GM23248 (cell line): ENCODE measurements around the gene PANX3.

Source experiments
- EZH2 ChIP-seq: fragments of 200-600 bp; sonication (generic); IDR thresholded peaks from 2 replicates; pipeline ENCODE4 v1.6.1; 2018; ENCODE audit warnings: antibody characterized with exemption, mild to moderate bottlenecking; ENCODE audit not compliant: insufficient read depth, poor library complexity, severe bottlenecking
- EZH2phosphoT487 ChIP-seq: fragments of 200-600 bp; sonication (generic); IDR thresholded peaks from 2 replicates; pipeline ENCODE4 v1.6.1; 2018; ENCODE audit warnings: antibody characterized with exemption, moderate library complexity, mild to moderate bottlenecking, low read depth; ENCODE audit not compliant: insufficient read depth

GRCh38 chr11:124640666-124641065 lies 29.4 kb downstream of the PANX3 start:
- no peak for TF ChIP-seq EZH2
- no peak for TF ChIP-seq EZH2phosphoT487
